Left ventricle myocardium inferior (tissue), 1 donor: ENCODE measurements around the gene ADA. TPM values are rescaled to one million over a fixed set of nuclear protein-coding genes. Genes with fewer than 3 reads are reported as not detected.

Source experiments
- DNase-seq: peaks from one replicate; pipeline ENCODE4 v3.0.0-alpha.2; 2020
- H3K27ac ChIP-seq: fragments of 200-600 bp; replicated peaks from 2 replicates; pipeline ENCODE4 v1.8.0; 2021
- H3K27me3 ChIP-seq: fragments of 200-600 bp; 2 replicates; pipeline ENCODE4 v1.8.0; 2021; ENCODE audit warnings: low read depth
- H3K36me3 ChIP-seq: fragments of 200-600 bp; 2 replicates; pipeline ENCODE4 v1.8.0; 2021
- H3K4me1 ChIP-seq: fragments of 200-600 bp; 2 replicates; pipeline ENCODE4 v1.8.0; 2021
- H3K4me3 ChIP-seq: fragments of 200-600 bp; 2 replicates; pipeline ENCODE4 v1.8.0; 2021; ENCODE audit warnings: mild to moderate bottlenecking, moderate library complexity
- H3K9me3 ChIP-seq: fragments of 200-600 bp; replicated peaks from 2 replicates; pipeline ENCODE4 v1.8.0; 2021
- intact Hi-C: fragments of 100-400 bp; cut with micrococcal nuclease; formaldehyde crosslinking; loops from one replicate; pipeline ENCODE4 v1.11.0; 2022
- total RNA-seq: library from RNA; stranded (reverse); fragmentation: NEBNext Ultra II Directional; extraction: Animal tissue kit (Norgen Biotek cat#: 25700); gene quantifications from one replicate; pipeline ENCODE4 v1.2.1, GENCODE V29; 2021
- TF ChIP-seq, protein P1 (sequence below): fragments of 200-600 bp; IDR thresholded peaks from 2 replicates; pipeline ENCODE4 v1.8.0; 2021; ENCODE audit warnings: antibody characterized with exemption, mild to moderate bottlenecking, borderline replicate concordance
- donor health status: DM: no; HTN: yes; CAD: no; lungs with severe emphysema.

Gene ADA
- total RNA-seq, 1 donor from 2014 or later, result 6.7 TPM

DNA sequence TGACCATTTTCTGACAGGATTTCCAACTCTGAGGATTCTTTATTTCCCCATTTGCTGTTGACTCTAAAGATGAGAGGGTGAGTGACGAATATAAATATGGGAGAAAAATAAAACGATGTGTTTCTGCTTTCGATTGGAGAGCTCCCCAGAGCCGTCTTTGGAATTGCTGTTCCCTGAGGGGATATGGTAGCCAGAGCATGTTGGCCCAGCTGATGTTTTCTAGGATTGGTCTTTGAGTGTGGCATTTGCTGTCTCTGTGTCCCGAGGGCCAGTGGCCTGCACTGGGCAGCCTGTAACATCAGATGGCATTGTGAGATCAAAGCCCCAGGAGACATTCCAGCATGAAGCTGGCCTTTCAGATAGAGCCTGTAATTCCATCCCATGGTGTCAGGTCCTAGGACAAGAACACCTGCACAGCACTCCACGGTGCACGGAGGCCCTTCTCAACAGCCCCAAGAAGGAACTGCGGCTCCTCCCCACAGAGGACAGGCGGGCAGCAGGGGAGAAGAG, 42.4 kb downstream of the ADA start:
- H3K4me3 ChIP-seq, result peak overlapping the region; percentile 47
- TF ChIP-seq, protein P1, sequence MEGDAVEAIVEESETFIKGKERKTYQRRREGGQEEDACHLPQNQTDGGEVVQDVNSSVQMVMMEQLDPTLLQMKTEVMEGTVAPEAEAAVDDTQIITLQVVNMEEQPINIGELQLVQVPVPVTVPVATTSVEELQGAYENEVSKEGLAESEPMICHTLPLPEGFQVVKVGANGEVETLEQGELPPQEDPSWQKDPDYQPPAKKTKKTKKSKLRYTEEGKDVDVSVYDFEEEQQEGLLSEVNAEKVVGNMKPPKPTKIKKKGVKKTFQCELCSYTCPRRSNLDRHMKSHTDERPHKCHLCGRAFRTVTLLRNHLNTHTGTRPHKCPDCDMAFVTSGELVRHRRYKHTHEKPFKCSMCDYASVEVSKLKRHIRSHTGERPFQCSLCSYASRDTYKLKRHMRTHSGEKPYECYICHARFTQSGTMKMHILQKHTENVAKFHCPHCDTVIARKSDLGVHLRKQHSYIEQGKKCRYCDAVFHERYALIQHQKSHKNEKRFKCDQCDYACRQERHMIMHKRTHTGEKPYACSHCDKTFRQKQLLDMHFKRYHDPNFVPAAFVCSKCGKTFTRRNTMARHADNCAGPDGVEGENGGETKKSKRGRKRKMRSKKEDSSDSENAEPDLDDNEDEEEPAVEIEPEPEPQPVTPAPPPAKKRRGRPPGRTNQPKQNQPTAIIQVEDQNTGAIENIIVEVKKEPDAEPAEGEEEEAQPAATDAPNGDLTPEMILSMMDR, result no peak
- peaks cover 80% of the 10 kb centered on the region for H3K4me1 ChIP-seq
- H3K9me3 ChIP-seq, result peaks cover 5% of the 10 kb centered on the region
- DNase-seq, result no peak
- H3K27me3 ChIP-seq, result no peaks in the 10 kb centered on the region
- peak overlapping the region; percentile 91 for H3K27ac ChIP-seq
- intact Hi-C loops, result no loop called here
- peaks cover 17% of the 10 kb centered on the region for H3K36me3 ChIP-seq

DNA sequence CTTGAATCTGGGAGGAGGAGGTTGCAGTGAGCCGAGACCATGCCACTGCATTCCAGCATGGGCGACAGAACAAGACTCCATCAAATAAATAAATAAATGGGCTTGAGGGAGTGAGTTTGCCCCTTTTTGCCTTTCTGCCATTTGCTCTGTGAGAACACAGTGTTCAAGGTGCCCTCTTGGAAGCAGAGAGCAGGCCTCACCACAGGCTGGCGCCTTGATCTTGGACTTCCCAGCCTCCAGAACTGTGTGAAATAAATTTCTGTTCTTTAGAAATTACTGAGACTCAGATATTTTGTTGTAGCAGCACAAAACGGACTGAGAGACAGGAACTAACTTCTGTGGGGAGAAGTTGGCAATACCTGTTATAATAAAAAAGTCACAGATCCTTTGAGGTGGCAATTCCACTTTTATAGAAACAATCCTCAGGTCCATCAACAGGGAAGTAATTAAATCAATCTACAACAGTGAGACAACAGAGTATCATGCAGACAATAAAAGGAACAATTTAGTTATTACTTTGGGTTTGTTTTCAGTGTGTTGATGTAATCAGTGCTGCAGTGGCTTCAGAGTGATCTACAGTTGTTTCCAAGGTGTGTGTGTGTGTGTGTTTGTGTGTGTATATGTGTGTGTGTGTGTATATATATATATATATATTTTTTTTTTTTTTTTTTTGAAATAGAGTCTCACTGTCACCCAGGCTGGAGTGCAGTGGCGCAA, 44.6 kb downstream of the ADA start:
- intact Hi-C loops, result no loop called here
- H3K27me3 ChIP-seq, result no peaks in the 10 kb centered on the region
- no peak overlapping the region for H3K4me3 ChIP-seq
- TF ChIP-seq, protein P1, result no peak
- peaks cover 80% of the 10 kb centered on the region for H3K4me1 ChIP-seq
- H3K27ac ChIP-seq, result peak overlapping the region; percentile 24
- H3K9me3 ChIP-seq, result peaks cover 5% of the 10 kb centered on the region
- peaks cover 7% of the 10 kb centered on the region for H3K36me3 ChIP-seq
- DNase-seq, result no peak

DNA sequence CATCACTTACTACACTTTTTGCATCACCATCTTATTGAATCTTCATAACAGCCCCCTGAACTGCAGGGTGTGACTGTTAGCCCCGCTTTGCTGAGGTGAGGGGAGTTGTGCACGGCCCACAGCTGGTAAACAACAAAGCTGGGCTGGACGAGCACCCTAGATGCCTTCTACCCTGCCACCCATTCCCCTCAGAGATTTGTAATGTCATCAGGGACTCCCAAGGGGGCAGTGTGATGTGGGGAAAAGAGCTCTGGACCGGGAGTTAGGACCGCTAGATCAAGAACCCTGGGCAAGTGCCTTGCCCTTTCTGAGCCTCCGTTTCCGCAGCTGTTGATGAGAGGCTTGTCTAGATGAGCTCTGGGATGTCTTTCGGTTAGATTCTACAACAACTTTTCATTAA, 48.2 kb downstream of the ADA start:
- TF ChIP-seq, protein P1, result no peak
- Histone ChIP-seq H3K27ac (peak overlapping the region; percentile 93), H3K4me1 (peaks cover 80% of the 10 kb centered on the region), H3K4me3 (no peak overlapping the region), H3K27me3 (no peaks in the 10 kb centered on the region), H3K36me3 (peaks cover 7% of the 10 kb centered on the region), H3K9me3 (peaks cover 5% of the 10 kb centered on the region)
- no peak for DNase-seq
- intact Hi-C loops, result no loop called here

DNA sequence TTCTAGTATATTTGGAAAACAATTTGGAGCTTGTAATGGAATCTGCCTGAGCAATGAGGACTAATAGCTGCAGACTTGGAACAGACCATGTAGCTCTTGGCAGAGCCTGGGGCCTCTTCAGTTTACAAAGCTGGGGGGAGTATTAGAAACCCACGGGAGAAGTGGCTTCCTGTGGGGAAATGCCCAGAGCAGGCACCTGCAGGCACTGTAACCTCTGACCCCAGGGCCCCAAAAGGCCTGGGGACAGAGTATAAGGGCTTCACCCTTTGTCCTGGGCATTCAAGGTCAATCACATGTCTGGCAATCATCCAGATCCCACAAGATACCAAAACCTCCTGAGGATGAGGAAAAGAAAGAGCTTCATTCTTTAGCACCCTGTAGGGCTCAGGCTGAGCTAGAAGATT, 49.7 kb downstream of the ADA start:
- intact Hi-C loops, result no loop called here

DNA sequence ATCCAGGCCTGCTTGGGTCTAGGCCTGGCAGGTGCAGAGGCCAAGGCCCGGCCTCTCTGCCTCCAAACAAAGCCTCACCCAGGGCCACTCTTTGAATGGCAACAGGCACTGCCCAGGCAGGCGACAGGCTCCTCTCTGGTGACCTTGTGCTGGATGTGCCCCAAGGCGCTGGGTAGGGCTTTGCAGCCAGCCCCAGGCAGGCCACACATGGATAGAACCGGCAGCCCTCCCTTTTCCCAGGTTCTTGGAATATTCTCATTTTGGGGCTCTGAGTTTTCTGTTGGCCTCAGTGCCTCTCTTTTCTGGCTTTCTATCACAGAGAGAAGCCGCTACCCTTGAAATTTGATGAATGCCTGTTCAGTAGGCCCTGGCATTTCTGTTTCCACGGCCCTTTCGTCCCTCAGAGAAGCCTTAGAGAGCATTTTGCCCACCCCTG, 50.2 kb downstream of the ADA start:
- Histone ChIP-seq H3K9me3 (no peaks in the 10 kb centered on the region), H3K27ac (peak overlapping the region; percentile 93), H3K4me3 (peak overlapping the region; percentile 51), H3K27me3 (no peaks in the 10 kb centered on the region), H3K4me1 (peaks cover 88% of the 10 kb centered on the region), H3K36me3 (peaks cover 5% of the 10 kb centered on the region)
- TF ChIP-seq, protein P1, result no peak
- DNase-seq, result peak; percentile 60
- intact Hi-C loops, result no loop called here

More for the DNA sequence above, 49.7 kb downstream of the ADA start:
- H3K4me1 ChIP-seq, result peaks cover 84% of the 10 kb centered on the region
- H3K27ac ChIP-seq, result peak overlapping the region; percentile 93
- TF ChIP-seq, protein P1, result no peak
- peaks cover 5% of the 10 kb centered on the region for H3K36me3 ChIP-seq
- H3K27me3 ChIP-seq, result no peaks in the 10 kb centered on the region
- peaks cover 4% of the 10 kb centered on the region for H3K9me3 ChIP-seq
- peak overlapping the region; percentile 51 for H3K4me3 ChIP-seq
- peak; percentile 78 for DNase-seq
